ENCODE data around the gene PRDM4. TPM values are rescaled to one million over a fixed set of nuclear protein-coding genes. Genes with fewer than 3 reads are reported as not detected.

PRDM4 gene
- polyA plus RNA-seq, 1 of the 3 experiments (the other 2 are of a cell fraction): 22.1 TPM

GRCh38 chr12:107761502-107761904 is 566 bp upstream of the PRDM4 start:
- Histone ChIP-seq H3K36me3 (replicated peaks in 1 of 2; ENCODE audit: control insufficient read depth in 1 of 2, insufficient read depth in 2 of 2, low read length in 1 of 2) (peaks cover 16 to 21% of the 10 kb centered on the region in 2 experiments), H3K4me3 (ENCODE audit: low read depth in 2 of 2, low read length in 1 of 2) (peak overlapping the region; percentile 72 to 89), H3K4me1 (ENCODE audit: control insufficient read depth in 1 of 2, insufficient read depth in 2 of 2, low read depth in 1 of 2, low read length in 1 of 2) (peaks cover 10 to 15% of the 10 kb centered on the region in 2 experiments; a peak in 2 of 4 replicates), H3F3A (replicated peaks; ENCODE audit: insufficient read depth) (peaks cover 4% of the 10 kb centered on the region), H3K9ac (peak overlapping the region; percentile 90), H3K79me2 (ENCODE audit: insufficient read depth) (peaks cover 41% of the 10 kb centered on the region), H3K27ac (ENCODE audit: low read depth in 2 of 2, low read length in 1 of 2) (peak overlapping the region; percentile 39 to 66), H2AFZ (ENCODE audit: low read depth) (peak overlapping the region; percentile 100), H3K27me3 (ENCODE audit: insufficient read depth) (no peaks in the 10 kb centered on the region), H3K9me3 (no peaks in the 10 kb centered on the region), H3K4me2 (peak overlapping the region; percentile 94), H3K9me2 (no peaks in the 10 kb centered on the region), H4K20me1 (ENCODE audit: insufficient read depth) (peaks cover 24% of the 10 kb centered on the region)
- 4% methylated on average over 12 of the region's 12 CpGs for WGBS (ENCODE audit: low lambda C conversion rate)
- peak; percentile 46 for DNase-seq
- ChIA-PET CTCF (interaction anchor here (0.7 to 9.0 kb wide), 8 partner anchors 13 to 142 kb away, joined by 3 to 68 read pairs (median 3); no protein-coding TSS in a partner anchor), POLR2A (no interaction called here)
- TF ChIP-seq GABPA (IDR thresholded peaks at IDR 0.05; ENCODE audit: low read depth): no peak
- TF ChIP-seq ELF1 (IDR thresholded peaks at IDR 0.05): no peak
- TF ChIP-seq REST (IDR thresholded peaks at IDR 0.05; ENCODE audit: low read depth, low read length): no peak
- TF ChIP-seq FOXJ3 (CRISPR knock-in tag; IDR thresholded peaks at IDR 0.05): no peak
- TF ChIP-seq SIN3A (IDR thresholded peaks at IDR 0.05; ENCODE audit: borderline replicate concordance, low read depth, low read length): peak; percentile 8; the same call in 1 of the 2 replicates
- no peak for TF ChIP-seq TCF12 (IDR thresholded peaks at IDR 0.05)
- TF ChIP-seq EP300 (IDR thresholded peaks at IDR 0.05; ENCODE audit: borderline replicate concordance in 1 of 2, low read depth in 1 of 2, low read length in 1 of 2): no peak

GRCh38 chr12:107760207-107760808 is 629 bp downstream of the PRDM4 start:
- peak; percentile 58 for DNase-seq
- TF ChIP-seq SMC3 (IDR thresholded peaks at IDR 0.05; ENCODE audit: low read depth, low read length) (no peak), USF1 (IDR thresholded peaks at IDR 0.05; ENCODE audit: borderline replicate concordance, low read depth) (peak; percentile 77; the same call in 1 of the 2 replicates), CTCF (IDR thresholded peaks at IDR 0.05) (no peak), MXI1 (IDR thresholded peaks at IDR 0.05; ENCODE audit: low read depth, low read length) (no peak; the same call in 1 of the 2 replicates), SIN3A (IDR thresholded peaks at IDR 0.05; ENCODE audit: borderline replicate concordance, low read depth, low read length) (no peak), TCF12 (IDR thresholded peaks at IDR 0.05) (no peak), REST (IDR thresholded peaks at IDR 0.05; ENCODE audit: low read depth, low read length) (no peak), MAX (IDR thresholded peaks at IDR 0.05; ENCODE audit: low read depth) (peak; percentile 35), IRF3 (IDR thresholded peaks at IDR 0.05; ENCODE audit: low read depth, low read length) (no peak)

More at GRCh38 chr12:107760207-107760808, 629 bp downstream of the PRDM4 start:
- 0 out of 2 replicates have a peak overlapping the region, but pooled peaks have one; percentile 13 for H2AFZ ChIP-seq (ENCODE audit: low read depth)
- peaks cover 52% of the 10 kb centered on the region for H3K79me2 ChIP-seq (ENCODE audit: insufficient read depth)
- peaks cover 4% of the 10 kb centered on the region for H3F3A ChIP-seq (replicated peaks; ENCODE audit: insufficient read depth)
- CTCF ChIA-PET: interaction anchor here (0.8 to 9.0 kb wide), 5 partner anchors 83 to 158 kb away, joined by 3 to 68 read pairs (median 3); no protein-coding TSS in a partner anchor
- H3K27ac ChIP-seq (ENCODE audit: low read depth in 2 of 2, low read length in 1 of 2): peak overlapping the region; percentile 71 to 74
- H3K9ac ChIP-seq: peak overlapping the region; percentile 90
- POLR2A ChIA-PET: no interaction called here
- H3K36me3 ChIP-seq (replicated peaks in 1 of 2; ENCODE audit: control insufficient read depth in 1 of 2, insufficient read depth in 2 of 2, low read length in 1 of 2): peaks cover 26 to 33% of the 10 kb centered on the region in 2 experiments
- H3K4me2 ChIP-seq: peak overlapping the region; percentile 83
- H3K9me3 ChIP-seq: no peaks in the 10 kb centered on the region
- no peaks in the 10 kb centered on the region for H3K27me3 ChIP-seq (ENCODE audit: insufficient read depth)
- H4K20me1 ChIP-seq (ENCODE audit: insufficient read depth): peaks cover 24% of the 10 kb centered on the region
- no peaks in the 10 kb centered on the region for H3K9me2 ChIP-seq
- WGBS (ENCODE audit: low lambda C conversion rate): 3% methylated on average over 24 of the region's 30 CpGs
- peak overlapping the region; percentile 82 to 89 for H3K4me3 ChIP-seq (ENCODE audit: low read depth in 2 of 2, low read length in 1 of 2)
- peaks cover 10 to 15% of the 10 kb centered on the region in 2 experiments; a peak in 2 of 4 replicates for H3K4me1 ChIP-seq (ENCODE audit: control insufficient read depth in 1 of 2, insufficient read depth in 2 of 2, low read depth in 1 of 2, low read length in 1 of 2)
